WTC11 (cell line): ENCODE data around the gene CISD3. TPM values are rescaled to one million over a fixed set of nuclear protein-coding genes. Genes with fewer than 3 reads are reported as not detected.

ENCODE experiments used
- ATAC-seq: fragments of 200-7000 bp; cut with Tn5 transposase; 2 replicates; pipeline ENCODE4 v1.10.0; 2021; ENCODE audit warnings: mild to moderate bottlenecking, moderate library complexity
- CTCF ChIA-PET: fragments of 300-600 bp; sonication (Branson Sonifier 250); formaldehyde crosslinking; loops from one replicate; lab custom pipeline; 2021; ENCODE audit warnings: antibody characterized with exemption; lab: Charles Lee
- POLR2A ChIA-PET: fragments of 350-600 bp; sonication (Branson Sonifier 250); formaldehyde crosslinking; loops from one replicate; lab custom pipeline; 2021; ENCODE audit warnings: antibody characterized with exemption; lab: Charles Lee
- DNase-seq: peaks from one replicate; pipeline ENCODE4 v3.0.0; 2021; ENCODE audit warnings: low spot score
- H3K27ac Mint-ChIP-seq: 2 replicates; pipeline ENCODE4 v1.8.0; 2021; ENCODE audit warnings: mixed read lengths
- H3K27me3 Mint-ChIP-seq: 2 replicates; pipeline ENCODE4 v1.8.0; 2021; ENCODE audit warnings: low read depth, mild to moderate bottlenecking, moderate library complexity, mixed read lengths
- H3K36me3 Mint-ChIP-seq: 2 replicates; pipeline ENCODE4 v1.8.0; 2021; ENCODE audit warnings: mixed read lengths
- H3K4me1 Mint-ChIP-seq: 2 replicates; pipeline ENCODE4 v1.8.0; 2022; ENCODE audit warnings: mixed read lengths
- H3K4me3 Mint-ChIP-seq: 2 replicates; pipeline ENCODE4 v1.8.0; 2021; ENCODE audit warnings: mild to moderate bottlenecking, moderate library complexity, mixed read lengths
- H3K9me3 Mint-ChIP-seq: 2 replicates; pipeline ENCODE4 v1.8.0; 2021; ENCODE audit warnings: mixed read lengths
- ARID4B ChIP-seq: sonication (generic); formaldehyde crosslinking; IDR thresholded peaks from 2 replicates; pipeline ENCODE4 v1.8.0; 2023; ENCODE audit warnings: missing genetic modification reagents, mild to moderate bottlenecking, borderline replicate concordance
- ATF1 ChIP-seq: sonication (generic); formaldehyde crosslinking; IDR thresholded peaks from 2 replicates; pipeline ENCODE4 v1.8.1; 2023; ENCODE audit warnings: mild to moderate bottlenecking, moderate library complexity, missing genetic modification reagents
- CREB1 ChIP-seq: sonication (generic); formaldehyde crosslinking; IDR thresholded peaks from 2 replicates; pipeline ENCODE4 v1.8.0; 2023; ENCODE audit warnings: mild to moderate bottlenecking, missing genetic modification reagents
- CREM ChIP-seq: sonication (generic); formaldehyde crosslinking; IDR thresholded peaks from 2 replicates; pipeline ENCODE4 v1.8.1; 2022; ENCODE audit warnings: mild to moderate bottlenecking, missing genetic modification reagents, moderate library complexity
- E2F4 ChIP-seq: sonication (generic); formaldehyde crosslinking; IDR thresholded peaks from 2 replicates; pipeline ENCODE4 v1.8.1; 2022; ENCODE audit warnings: low read depth, mild to moderate bottlenecking, moderate library complexity, missing genetic modification reagents, borderline replicate concordance
- ELF4 ChIP-seq: sonication (generic); formaldehyde crosslinking; IDR thresholded peaks from 2 replicates; pipeline ENCODE4 v1.8.1; 2022; ENCODE audit warnings: low read depth, mild to moderate bottlenecking, moderate library complexity, missing genetic modification reagents
- ETV6 ChIP-seq: sonication (generic); formaldehyde crosslinking; IDR thresholded peaks from 2 replicates; pipeline ENCODE4 v1.8.1; 2022; ENCODE audit warnings: mild to moderate bottlenecking, missing genetic modification reagents
- FOXP1 ChIP-seq: sonication (generic); formaldehyde crosslinking; IDR thresholded peaks from 2 replicates; pipeline ENCODE4 v1.8.0; 2022; ENCODE audit warnings: missing genetic modification reagents, mild to moderate bottlenecking, moderate library complexity, borderline replicate concordance
- FOXP4 ChIP-seq: sonication (generic); formaldehyde crosslinking; IDR thresholded peaks from 2 replicates; pipeline ENCODE4 v1.8.0; 2022; ENCODE audit warnings: mild to moderate bottlenecking, missing genetic modification reagents
- HMGA2 ChIP-seq: fragments of 250-450 bp; sonication (Bioruptor Pico); IDR thresholded peaks from 2 replicates; pipeline ENCODE4 v1.4.0; 2021; ENCODE audit warnings: mild to moderate bottlenecking, moderate library complexity
- IRF2 ChIP-seq: sonication (generic); formaldehyde crosslinking; IDR thresholded peaks from 2 replicates; pipeline ENCODE4 v1.8.0; 2022; ENCODE audit warnings: low read depth, missing genetic modification reagents, borderline replicate concordance
- MYBL2 ChIP-seq: sonication (generic); formaldehyde crosslinking; IDR thresholded peaks from 2 replicates; pipeline ENCODE4 v1.8.1; 2023; ENCODE audit warnings: mild to moderate bottlenecking, moderate library complexity, missing genetic modification reagents
- PREB ChIP-seq: sonication (generic); formaldehyde crosslinking; IDR thresholded peaks from 2 replicates; pipeline ENCODE4 v1.8.1; 2022; ENCODE audit warnings: mild to moderate bottlenecking, missing genetic modification reagents, moderate library complexity, borderline replicate concordance
- RELA ChIP-seq: sonication (generic); formaldehyde crosslinking; IDR thresholded peaks from 2 replicates; pipeline ENCODE4 v1.8.1; 2022; ENCODE audit warnings: missing genetic modification reagents, mild to moderate bottlenecking, borderline replicate concordance
- SMAD4 ChIP-seq: sonication (generic); formaldehyde crosslinking; IDR thresholded peaks from 2 replicates; pipeline ENCODE4 v1.8.0; 2022; ENCODE audit warnings: mild to moderate bottlenecking, missing genetic modification reagents
- TP53 ChIP-seq: sonication (generic); formaldehyde crosslinking; IDR thresholded peaks from 2 replicates; pipeline ENCODE4 v1.8.1; 2023; ENCODE audit warnings: mild to moderate bottlenecking, missing genetic modification reagents
- USF1 ChIP-seq: sonication (generic); formaldehyde crosslinking; IDR thresholded peaks from 2 replicates; pipeline ENCODE4 v1.8.0; 2022; ENCODE audit warnings: mild to moderate bottlenecking, missing genetic modification reagents
- ZBTB43 ChIP-seq: sonication (generic); formaldehyde crosslinking; IDR thresholded peaks from 2 replicates; pipeline ENCODE4 v1.8.1; 2023; ENCODE audit warnings: mild to moderate bottlenecking, missing genetic modification reagents
- ZNF138 ChIP-seq: sonication (generic); formaldehyde crosslinking; conservative IDR thresholded peaks from 2 replicates; pipeline ENCODE4 v1.8.1; 2022; ENCODE audit warnings: mild to moderate bottlenecking, moderate library complexity, missing genetic modification reagents
- ZNF219 ChIP-seq: sonication (generic); formaldehyde crosslinking; IDR thresholded peaks from 2 replicates; pipeline ENCODE4 v1.8.0; 2023; ENCODE audit warnings: missing genetic modification reagents, mild to moderate bottlenecking, borderline replicate concordance
- ZNF317 ChIP-seq: sonication (generic); formaldehyde crosslinking; IDR thresholded peaks from 2 replicates; pipeline ENCODE4 v1.8.1; 2023; ENCODE audit warnings: low read depth, mild to moderate bottlenecking, moderate library complexity, missing genetic modification reagents, borderline replicate concordance
- ZNF671 ChIP-seq: fragments of 250-450 bp; sonication (Bioruptor Pico); IDR thresholded peaks from 2 replicates; pipeline ENCODE4 v1.8.0; 2021; ENCODE audit warnings: mild to moderate bottlenecking
- ZSCAN18 ChIP-seq: fragments of 250-450 bp; sonication (Bioruptor Pico); IDR thresholded peaks from 2 replicates; pipeline ENCODE4 v2.1.2; 2022; ENCODE audit warnings: mild to moderate bottlenecking, moderate library complexity
- total RNA-seq: library from RNA; stranded (reverse); gene quantifications from 3 replicates; pipeline ENCODE4 v1.2.3, GENCODE V29; 2021

Gene CISD3
- total RNA-seq, 1 experiment from 2014 or later: 12.1 TPM

- Mint-ChIP-seq H3K27ac (no peak overlapping the region), H3K36me3 (peaks cover 30% of the 10 kb centered on the region), H3K4me1 (peaks cover 40% of the 10 kb centered on the region), H3K4me3 (no peak overlapping the region), H3K9me3 (no peaks in the 10 kb centered on the region), H3K27me3 (no peaks in the 10 kb centered on the region)
- ChIA-PET POLR2A (interaction anchor here (0.6 kb wide), 1 partner anchor 74 kb away, joined by 3 read pairs; no protein-coding TSS in a partner anchor), CTCF (no interaction called here)
- no peak for DNase-seq
- no peak for TF ChIP-seq E2F4
- TF ChIP-seq ZNF671 (CRISPR knock-in tag): no peak
- no peak for TF ChIP-seq ZNF317 (CRISPR knock-in tag)
- no peak for TF ChIP-seq CREM (CRISPR knock-in tag)
- no peak for TF ChIP-seq FOXP1
- TF ChIP-seq CREB1 (CRISPR knock-in tag): no peak
- no peak for TF ChIP-seq ZNF219 (CRISPR knock-in tag)
- no peak for TF ChIP-seq SMAD4 (CRISPR knock-in tag)
- no peak for TF ChIP-seq ATF1 (CRISPR knock-in tag)
- TF ChIP-seq ZSCAN18 (CRISPR knock-in tag): no peak
- no peak for TF ChIP-seq TP53
- no peak for TF ChIP-seq ARID4B (CRISPR knock-in tag)
- TF ChIP-seq IRF2 (CRISPR knock-in tag): no peak
- no peak for TF ChIP-seq ETV6
- no peak for ATAC-seq
These were observed 9.9 kb downstream of the CISD3 start for GRCh38 chr17:38740044-38740443.

- CTCF ChIA-PET: no interaction called here
- POLR2A ChIA-PET: no interaction called here
- TF ChIP-seq USF1 (CRISPR knock-in tag) (no peak), MYBL2 (no peak), FOXP4 (CRISPR knock-in tag) (no peak), ZBTB43 (CRISPR knock-in tag) (no peak), HMGA2 (CRISPR knock-in tag) (no peak), ELF4 (CRISPR knock-in tag) (no peak), ZNF138 (no peak), RELA (CRISPR knock-in tag) (no peak), ZSCAN18 (CRISPR knock-in tag) (no peak), ATF1 (CRISPR knock-in tag) (no peak), PREB (CRISPR knock-in tag) (no peak)
These were observed 10.7 kb downstream of the CISD3 start for GRCh38 chr17:38740806-38741205.

More at GRCh38 chr17:38740806-38741205, 10.7 kb downstream of the CISD3 start:
- H3K9me3 Mint-ChIP-seq: no peaks in the 10 kb centered on the region
- H3K36me3 Mint-ChIP-seq: peaks cover 30% of the 10 kb centered on the region
- ATAC-seq: no peak
- H3K4me3 Mint-ChIP-seq: no peak overlapping the region
- H3K27me3 Mint-ChIP-seq: no peaks in the 10 kb centered on the region
- H3K27ac Mint-ChIP-seq: no peak overlapping the region; the same call in 1 of the 2 replicates
- no peak for DNase-seq
- peaks cover 44% of the 10 kb centered on the region for H3K4me1 Mint-ChIP-seq
